GM08714 (cell line): ENCODE measurements around the gene COL13A1.

Source experiments
- H3K4me3 ChIP-seq: fragments of 200-500 bp; sonication (Bioruptor generic); 2 replicates; pipeline ENCODE4 v1.5.1; 2014; ENCODE audit warnings: mild to moderate bottlenecking, low read length, inconsistent platforms
- ZNF274 ChIP-seq: IDR thresholded peaks from 2 replicates; pipeline ENCODE4 v1.6.1; 2012; ENCODE audit warnings: mild to moderate bottlenecking, low read depth, low read length

Gene COL13A1

DNA sequence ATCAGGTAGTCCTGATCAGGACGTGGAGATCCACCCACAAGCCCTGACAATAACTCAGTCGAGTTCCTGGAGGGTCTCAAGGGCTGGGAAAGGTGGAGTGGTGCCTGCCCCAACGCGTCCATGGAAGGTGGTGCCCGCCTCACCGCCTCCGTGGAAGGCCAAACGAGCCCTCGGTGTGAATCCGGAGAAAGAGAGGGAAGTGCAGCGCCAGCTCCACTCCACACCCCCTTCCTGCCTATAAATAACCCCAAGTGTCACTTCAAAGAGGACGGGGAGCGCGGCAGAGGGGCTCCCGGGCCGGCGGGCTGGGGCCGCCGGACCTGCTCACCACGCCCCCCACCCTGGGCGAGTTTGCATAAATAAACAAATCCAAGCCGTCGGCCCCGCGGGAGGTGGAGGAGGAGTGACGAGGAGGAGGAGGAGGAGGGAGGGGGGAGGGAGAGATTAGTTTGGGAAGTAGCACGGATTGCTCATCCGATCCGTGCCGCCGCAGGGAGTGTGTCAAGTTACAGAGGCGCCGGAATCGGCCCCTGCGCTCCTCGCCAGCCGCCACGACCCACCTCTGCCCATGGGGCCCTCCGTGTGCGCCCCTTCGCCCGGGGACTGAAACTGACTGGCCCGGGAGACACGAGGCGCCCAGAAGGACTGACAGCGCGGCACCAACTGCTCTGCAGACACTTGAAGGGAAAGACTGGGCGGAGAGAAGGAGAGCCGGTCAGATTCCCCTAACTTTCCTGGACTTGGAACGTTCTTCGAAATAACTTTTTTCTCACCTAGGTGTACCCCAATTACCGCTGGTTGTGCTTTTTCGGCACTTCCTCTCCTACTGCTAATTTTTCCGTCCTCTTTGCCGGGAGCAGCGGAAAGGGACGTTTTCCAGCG, at the start of gene COL13A1:
Gene COL13A1, plus strand, starts transcription at position 473 of the 882 bp plus-strand sequence. CDS start 518 bp downstream, outside the sequence.
- TF ChIP-seq ZNF274: no peak
- H3K4me3 ChIP-seq: no peak within 1 kb of the TSS

DNA sequence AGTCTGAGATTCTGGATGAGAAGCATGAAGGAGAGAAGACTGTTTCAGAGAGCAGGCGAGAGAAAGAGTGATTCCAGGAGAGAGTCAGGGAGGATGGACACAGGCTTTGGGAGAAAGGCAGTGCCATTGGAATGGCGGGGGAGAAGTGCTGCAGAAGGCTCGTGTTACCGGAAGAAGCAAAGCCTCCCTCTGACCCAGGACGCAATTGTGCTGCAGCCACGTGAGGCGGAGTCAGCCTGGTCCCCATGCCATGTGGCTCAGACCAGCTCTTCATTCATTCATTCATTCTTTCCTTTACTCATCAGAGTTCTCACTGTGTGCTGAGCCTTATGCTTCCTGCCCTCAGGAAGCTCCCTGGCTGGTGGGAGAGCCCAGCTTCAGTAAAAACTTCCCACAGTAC, 49.2 kb upstream of the COL13A1 start:
- no peak overlapping the region for H3K4me3 ChIP-seq
- TF ChIP-seq ZNF274: no peak

GRCh38 chr10:69756279-69756678, 45.4 kb upstream of the COL13A1 start:
- no peak overlapping the region for H3K4me3 ChIP-seq
- no peak for TF ChIP-seq ZNF274

- no peak for TF ChIP-seq ZNF274
- no peak overlapping the region for H3K4me3 ChIP-seq
Observed at GRCh38 chr10:69757206-69757552, 44.5 kb upstream of the COL13A1 start.

GRCh38 chr10:69757553-69758309, 44.0 kb upstream of the COL13A1 start:
- H3K4me3 ChIP-seq: no peak overlapping the region
- TF ChIP-seq ZNF274: no peak

- TF ChIP-seq ZNF274: no peak
- H3K4me3 ChIP-seq: no peak overlapping the region
Observed at GRCh38 chr10:69758310-69758728, 43.4 kb upstream of the COL13A1 start.

GRCh38 chr10:69759641-69760040, 42.1 kb upstream of the COL13A1 start:
- H3K4me3 ChIP-seq: no peak overlapping the region
- no peak for TF ChIP-seq ZNF274

GRCh38 chr10:69760072-69760471, 41.6 kb upstream of the COL13A1 start:
- no peak overlapping the region for H3K4me3 ChIP-seq
- no peak for TF ChIP-seq ZNF274

- no peak for TF ChIP-seq ZNF274
- no peak overlapping the region for H3K4me3 ChIP-seq
Observed at GRCh38 chr10:69761320-69761719, 40.4 kb upstream of the COL13A1 start.

- H3K4me3 ChIP-seq: no peak overlapping the region
- TF ChIP-seq ZNF274: no peak
Observed at GRCh38 chr10:69766161-69766910, 35.4 kb upstream of the COL13A1 start.

DNA sequence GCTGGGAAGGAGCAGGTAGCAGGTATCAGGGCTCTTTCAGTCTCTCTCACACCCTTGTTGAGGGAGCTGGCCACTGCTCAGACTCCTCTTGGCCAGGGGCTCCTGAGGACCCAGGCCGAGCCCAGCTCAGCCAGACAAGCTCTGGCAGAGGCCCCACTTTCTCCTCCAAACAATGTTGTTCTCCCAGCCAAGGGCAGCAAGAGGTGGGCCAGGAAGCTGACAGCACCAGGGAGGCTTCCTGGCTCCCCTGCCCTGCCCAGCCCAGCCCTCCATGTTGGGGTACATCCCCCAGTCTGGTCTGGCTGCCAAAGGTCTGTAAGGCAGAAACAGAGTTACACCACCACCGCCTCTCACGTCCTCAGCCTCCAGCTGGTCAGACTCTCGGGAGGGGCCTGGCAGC, 33.9 kb upstream of the COL13A1 start:
- no peak for TF ChIP-seq ZNF274
- no peak overlapping the region for H3K4me3 ChIP-seq

- H3K4me3 ChIP-seq: no peak overlapping the region
- TF ChIP-seq ZNF274: no peak
Observed at GRCh38 chr10:69768386-69768785, 33.3 kb upstream of the COL13A1 start.

DNA sequence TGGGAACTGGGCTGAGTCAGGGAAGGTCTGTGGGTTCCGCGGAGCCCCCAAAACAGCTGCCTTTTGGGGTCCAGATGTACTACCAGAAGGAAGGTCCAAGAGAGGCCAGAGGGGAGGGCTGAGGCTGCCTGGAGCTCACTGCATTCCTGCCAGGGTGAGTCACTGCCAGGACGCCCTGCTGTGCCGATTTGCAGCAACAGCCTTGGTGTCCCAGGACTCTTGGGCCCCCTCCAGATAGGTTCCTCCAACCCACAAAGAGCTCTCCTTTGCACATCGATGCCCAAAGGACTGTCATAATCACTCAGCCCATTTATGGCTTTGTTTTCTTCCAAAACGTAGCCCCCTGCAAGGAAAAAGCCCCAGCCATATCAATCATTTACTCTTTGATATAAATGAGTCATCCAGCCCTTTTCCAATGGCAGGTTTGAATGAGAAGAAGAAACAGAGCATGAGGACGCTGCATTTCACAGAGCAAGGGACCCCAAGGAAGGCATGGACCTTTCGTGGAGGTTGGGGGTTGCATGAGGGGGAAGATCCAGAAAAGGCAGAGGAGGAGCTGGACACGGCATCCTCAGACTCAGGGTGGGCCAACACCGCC, 32.2 kb upstream of the COL13A1 start:
- no peak overlapping the region for H3K4me3 ChIP-seq
- no peak for TF ChIP-seq ZNF274
